ENCODE measurements around the gene ROCK2.
"Not testable (repeated sequence)": the region's sequence is repeated elsewhere in the genome, so short reads cannot be mapped to it uniquely, and the experiment has no call there.

The ROCK2 gene

GRCh38 chr2:11262438-11262837 lies 82.0 kb downstream of the ROCK2 start:
- DNase-seq = not testable (repeated sequence)

GRCh38 chr2:11261564-11261963 lies 82.9 kb downstream of the ROCK2 start:
- DNase-seq = not testable (repeated sequence)

- no peak for DNase-seq
Observed at GRCh38 chr2:11260979-11261378, 83.5 kb downstream of the ROCK2 start.

GRCh38 chr2:11257964-11258363 lies 86.5 kb downstream of the ROCK2 start:
- no peak for DNase-seq

GRCh38 chr2:11257078-11257477 lies 87.4 kb downstream of the ROCK2 start:
- DNase-seq = no peak

GRCh38 chr2:11256166-11256565 lies 88.3 kb downstream of the ROCK2 start:
- no peak for DNase-seq

GRCh38 chr2:11254100-11254536 lies 90.3 kb downstream of the ROCK2 start:
- no peak for DNase-seq

GRCh38 chr2:11252458-11252857 lies 92.0 kb downstream of the ROCK2 start:
- DNase-seq = not testable (repeated sequence)

GRCh38 chr2:11250400-11251196 lies 93.8 kb downstream of the ROCK2 start:
- DNase-seq = no peak

- no peak for DNase-seq
Observed at GRCh38 chr2:11245322-11245721, 99.1 kb downstream of the ROCK2 start.

- no peak for DNase-seq
Observed at GRCh38 chr2:11244091-11244826, 100.2 kb downstream of the ROCK2 start.

GRCh38 chr2:11243512-11243911 lies 100.9 kb downstream of the ROCK2 start:
- no peak for DNase-seq

- DNase-seq = no peak
Observed at GRCh38 chr2:11242542-11243174, 101.8 kb downstream of the ROCK2 start.

- DNase-seq = no peak
Observed at GRCh38 chr2:11241412-11242203, 102.8 kb downstream of the ROCK2 start.

- no peak for DNase-seq
Observed at GRCh38 chr2:11239666-11240462, 104.6 kb downstream of the ROCK2 start.

- no peak for DNase-seq
Observed at GRCh38 chr2:11239147-11239546, 105.3 kb downstream of the ROCK2 start.

- no peak for DNase-seq
Observed at GRCh38 chr2:11237122-11237521, 107.3 kb downstream of the ROCK2 start.

- no peak for DNase-seq
Observed at GRCh38 chr2:11236335-11236734, 108.1 kb downstream of the ROCK2 start.

GRCh38 chr2:11235583-11235982 lies 108.9 kb downstream of the ROCK2 start:
- DNase-seq = no peak

GRCh38 chr2:11234309-11234708 lies 110.1 kb downstream of the ROCK2 start:
- no peak for DNase-seq

GRCh38 chr2:11231193-11231592 lies 113.2 kb downstream of the ROCK2 start:
- DNase-seq = not testable (repeated sequence)

- DNase-seq = no peak
Observed at GRCh38 chr2:11228692-11229091, 115.7 kb downstream of the ROCK2 start.

Measured in activated CD4-positive, alpha-beta T cell treated with anti-CD3 and anti-CD28 coated beads, Interleukin-2, amount 50 U/mL, for 4 hours (primary cell).